ENCODE measurements around the gene HLCS.

HLCS gene

GRCh38 chr21:36721817-36722216, 244.7 kb downstream of the HLCS start:
- Histone ChIP-seq H3K79me2 (ENCODE audit: low read length) (no peaks in the 10 kb centered on the region), H3K27ac (ENCODE audit: low read length) (no peak overlapping the region), H3F3A (ENCODE audit: insufficient read depth, low read length) (no peaks in the 10 kb centered on the region), H3K4me1 (ENCODE audit: low read length) (no peaks in the 10 kb centered on the region), H3K27me3 (replicated peaks; ENCODE audit: insufficient read depth, low read length) (no peaks in the 10 kb centered on the region), H3K4me3 (ENCODE audit: low read length) (no peak overlapping the region), H3K9me3 (replicated peaks; ENCODE audit: insufficient read depth, low read length) (no peaks in the 10 kb centered on the region), H2AFZ (ENCODE audit: low read length) (no peak overlapping the region), H3K9me2 (replicated peaks; ENCODE audit: insufficient read depth, low read length) (no peaks in the 10 kb centered on the region), H4K20me1 (ENCODE audit: insufficient read depth, low read length) (no peaks in the 10 kb centered on the region), H3K9ac (ENCODE audit: low read length) (no peak overlapping the region), H3K36me3 (replicated peaks; ENCODE audit: insufficient read depth, low read length) (no peaks in the 10 kb centered on the region), H3K4me2 (ENCODE audit: low read depth, low read length) (no peak overlapping the region)
- no peak for DNase-seq
- no peak for TF ChIP-seq EZH2 (optimal IDR thresholded peaks at IDR 0.05; ENCODE audit: low read depth, low read length)
- no peak for TF ChIP-seq EZH2phosphoT487 (IDR thresholded peaks at IDR 0.05; ENCODE audit: low read length)
- TF ChIP-seq CTCF (IDR thresholded peaks at IDR 0.05; ENCODE audit: low read length) = no peak

- no peak for DNase-seq
- no peak for TF ChIP-seq EZH2 (optimal IDR thresholded peaks at IDR 0.05; ENCODE audit: low read depth, low read length)
- TF ChIP-seq CTCF (IDR thresholded peaks at IDR 0.05; ENCODE audit: low read length) = no peak
- no peak for TF ChIP-seq EZH2phosphoT487 (IDR thresholded peaks at IDR 0.05; ENCODE audit: low read length)
- H3K27me3 ChIP-seq (replicated peaks; ENCODE audit: insufficient read depth, low read length) = no peaks in the 10 kb centered on the region
Measured at GRCh38 chr21:36719614-36720013, 246.9 kb downstream of the HLCS start.

GRCh38 chr21:36718951-36719501, 247.4 kb downstream of the HLCS start:
- no peak overlapping the region for H2AFZ ChIP-seq (ENCODE audit: low read length)
- no peaks in the 10 kb centered on the region for H3K36me3 ChIP-seq (replicated peaks; ENCODE audit: insufficient read depth, low read length)
- no peak for DNase-seq
- TF ChIP-seq EZH2phosphoT487 (IDR thresholded peaks at IDR 0.05; ENCODE audit: low read length) (no peak), EZH2 (optimal IDR thresholded peaks at IDR 0.05; ENCODE audit: low read depth, low read length) (no peak), CTCF (IDR thresholded peaks at IDR 0.05; ENCODE audit: low read length) (no peak)
- no peaks in the 10 kb centered on the region for H3K79me2 ChIP-seq (ENCODE audit: low read length)
- no peak overlapping the region for H3K4me2 ChIP-seq (ENCODE audit: low read depth, low read length)
- no peaks in the 10 kb centered on the region for H4K20me1 ChIP-seq (ENCODE audit: insufficient read depth, low read length)
- H3K9me3 ChIP-seq (replicated peaks; ENCODE audit: insufficient read depth, low read length) = no peaks in the 10 kb centered on the region
- no peaks in the 10 kb centered on the region for H3K9me2 ChIP-seq (replicated peaks; ENCODE audit: insufficient read depth, low read length)
- H3K4me1 ChIP-seq (ENCODE audit: low read length) = no peaks in the 10 kb centered on the region
- H3F3A ChIP-seq (ENCODE audit: insufficient read depth, low read length) = no peaks in the 10 kb centered on the region
- H3K27ac ChIP-seq (ENCODE audit: low read length) = no peak overlapping the region
- no peak overlapping the region for H3K4me3 ChIP-seq (ENCODE audit: low read length)
- H3K9ac ChIP-seq (ENCODE audit: low read length) = no peak overlapping the region
- no peaks in the 10 kb centered on the region for H3K27me3 ChIP-seq (replicated peaks; ENCODE audit: insufficient read depth, low read length)

More at GRCh38 chr21:36719614-36720013, 246.9 kb downstream of the HLCS start:
- Histone ChIP-seq H3K27ac (ENCODE audit: low read length) (no peak overlapping the region), H3K4me3 (ENCODE audit: low read length) (no peak overlapping the region), H2AFZ (ENCODE audit: low read length) (no peak overlapping the region), H3K79me2 (ENCODE audit: low read length) (no peaks in the 10 kb centered on the region), H3K9me2 (replicated peaks; ENCODE audit: insufficient read depth, low read length) (no peaks in the 10 kb centered on the region), H3F3A (ENCODE audit: insufficient read depth, low read length) (no peaks in the 10 kb centered on the region), H3K9ac (ENCODE audit: low read length) (no peak overlapping the region), H3K36me3 (replicated peaks; ENCODE audit: insufficient read depth, low read length) (no peaks in the 10 kb centered on the region), H4K20me1 (ENCODE audit: insufficient read depth, low read length) (no peaks in the 10 kb centered on the region), H3K4me1 (ENCODE audit: low read length) (no peaks in the 10 kb centered on the region), H3K9me3 (replicated peaks; ENCODE audit: insufficient read depth, low read length) (no peaks in the 10 kb centered on the region), H3K4me2 (ENCODE audit: low read depth, low read length) (no peak overlapping the region)
